ENCODE data around the gene NRBF2. TPM values are rescaled to one million over a fixed set of nuclear protein-coding genes. Genes with fewer than 3 reads are reported as not detected.

NRBF2 gene
- total and polyA plus RNA-seq, 2 experiments from 2014 or later: 22.9 to 38.3 TPM

- H3K4me1 Mint-ChIP-seq: peaks cover 18% of the 10 kb centered on the region
- H3F3A ChIP-seq (replicated peaks; ENCODE audit: low read depth): no peaks in the 10 kb centered on the region
- no peaks in the 10 kb centered on the region; the same call in 1 of the 3 replicates for H3K9me3 Mint-ChIP-seq
- no peak overlapping the region for H3K4me3 ChIP-seq
- no peak overlapping the region for H3K4me3 Mint-ChIP-seq
- no peak overlapping the region for H3K27ac ChIP-seq (ENCODE audit: low read depth)
- no peak for TF ChIP-seq NANOG (IDR thresholded peaks at IDR 0.05; ENCODE audit: borderline replicate concordance)
- no peak for TF ChIP-seq JUNB (IDR thresholded peaks at IDR 0.05; ENCODE audit: unreplicated experiment)
- no peak for TF ChIP-seq ZNF462 (CRISPR knock-in tag; IDR thresholded peaks at IDR 0.05)
- no peak for TF ChIP-seq EZH2 (IDR thresholded peaks at IDR 0.05; ENCODE audit: low read depth, unreplicated experiment)
- no peak for TF ChIP-seq ETS1 (IDR thresholded peaks at IDR 0.05)
- TF ChIP-seq REST (IDR thresholded peaks at IDR 0.05; ENCODE audit: unreplicated experiment): no peak
- TF ChIP-seq ZNF114 (CRISPR knock-in tag; IDR thresholded peaks at IDR 0.05): no peak
- TF ChIP-seq CTCF (conservative IDR thresholded peaks at IDR 0.05; ENCODE audit: low read depth in 2 of 2): no peak
- TF ChIP-seq CREB1 (CRISPR knock-in tag; IDR thresholded peaks at IDR 0.05; ENCODE audit: low read depth): no peak
- no peak for TF ChIP-seq ZNF331 (CRISPR knock-in tag; IDR thresholded peaks at IDR 0.05; ENCODE audit: low read depth)
- TF ChIP-seq EZH2phosphoT487 (IDR thresholded peaks at IDR 0.05; ENCODE audit: unreplicated experiment): no peak
- no peak for TF ChIP-seq STAT1 (IDR thresholded peaks at IDR 0.05; ENCODE audit: unreplicated experiment)
- no peak for TF ChIP-seq POLR2AphosphoS5 (IDR thresholded peaks at IDR 0.05; ENCODE audit: low read depth)
- H3K79me2 ChIP-seq (replicated peaks; ENCODE audit: insufficient read depth): no peaks in the 10 kb centered on the region
- peak overlapping the region; percentile 86; the same call in 1 of the 2 replicates for H2AFZ ChIP-seq
- H3K9me2 ChIP-seq (ENCODE audit: insufficient read depth): no peaks in the 10 kb centered on the region
- H3K27ac Mint-ChIP-seq: no peak overlapping the region
- ATAC-seq (no peak), DNase-seq (ENCODE audit: low spot score) (no peak)
- H3K36me3 ChIP-seq (ENCODE audit: insufficient read depth): no peaks in the 10 kb centered on the region
- H3K27me3 Mint-ChIP-seq (ENCODE audit: insufficient read depth, low read depth, poor library complexity): peaks cover 5% of the 10 kb centered on the region
- H3K4me1 ChIP-seq (ENCODE audit: insufficient read depth): peaks cover 11% of the 10 kb centered on the region
- H3K27me3 ChIP-seq (ENCODE audit: insufficient read depth): no peaks in the 10 kb centered on the region
- no peak overlapping the region for H3K4me2 ChIP-seq
- no peaks in the 10 kb centered on the region for H4K20me1 ChIP-seq (replicated peaks; ENCODE audit: insufficient read depth)
- no peaks in the 10 kb centered on the region for H3K36me3 Mint-ChIP-seq (ENCODE audit: low read depth)
Observed at GRCh38 chr10:63107943-63108437, 25.1 kb upstream of the NRBF2 start.
